ENCODE results near the gene TAB3.
"Not testable (repeated sequence)": the region's sequence is repeated elsewhere in the genome, so short reads cannot be mapped to it uniquely, and the experiment has no call there.

Gene TAB3

GRCh38 chrX:30812326-30812725 lies 76.7 kb downstream of the TAB3 start:
- no peak for DNase-seq

GRCh38 chrX:30806187-30806728 lies 82.8 kb downstream of the TAB3 start:
- no peak for DNase-seq

- DNase-seq, result no peak
These were observed 84.6 kb downstream of the TAB3 start for GRCh38 chrX:30804462-30804861.

GRCh38 chrX:30800901-30801300 lies 88.2 kb downstream of the TAB3 start:
- DNase-seq, result no peak

DNA sequence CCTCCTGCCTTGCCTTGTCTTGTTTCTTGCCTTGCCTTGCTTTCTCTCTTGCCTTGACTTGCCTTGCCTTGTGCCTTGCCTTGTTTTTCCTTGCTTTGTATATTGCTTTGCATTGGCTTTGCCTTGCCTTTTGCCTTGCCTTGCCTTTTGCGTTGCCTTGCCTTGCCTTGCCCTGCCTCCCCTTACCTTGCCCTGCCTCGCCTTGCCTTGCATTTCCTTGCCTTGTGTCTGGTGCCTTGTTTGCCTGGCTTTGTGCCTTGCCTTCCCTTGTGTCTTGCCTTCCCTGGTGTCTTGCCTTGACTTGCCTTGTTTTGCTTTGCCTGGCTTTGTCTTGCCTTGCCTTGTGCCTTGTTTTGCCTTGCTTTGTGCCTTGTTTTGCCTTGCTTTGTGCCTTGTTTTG lies 89.7 kb downstream of the TAB3 start:
- DNase-seq, result no peak

GRCh38 chrX:30798810-30799209 lies 90.2 kb downstream of the TAB3 start:
- no peak for DNase-seq

GRCh38 chrX:30797301-30797700 lies 91.8 kb downstream of the TAB3 start:
- DNase-seq, result not testable (repeated sequence)

DNA sequence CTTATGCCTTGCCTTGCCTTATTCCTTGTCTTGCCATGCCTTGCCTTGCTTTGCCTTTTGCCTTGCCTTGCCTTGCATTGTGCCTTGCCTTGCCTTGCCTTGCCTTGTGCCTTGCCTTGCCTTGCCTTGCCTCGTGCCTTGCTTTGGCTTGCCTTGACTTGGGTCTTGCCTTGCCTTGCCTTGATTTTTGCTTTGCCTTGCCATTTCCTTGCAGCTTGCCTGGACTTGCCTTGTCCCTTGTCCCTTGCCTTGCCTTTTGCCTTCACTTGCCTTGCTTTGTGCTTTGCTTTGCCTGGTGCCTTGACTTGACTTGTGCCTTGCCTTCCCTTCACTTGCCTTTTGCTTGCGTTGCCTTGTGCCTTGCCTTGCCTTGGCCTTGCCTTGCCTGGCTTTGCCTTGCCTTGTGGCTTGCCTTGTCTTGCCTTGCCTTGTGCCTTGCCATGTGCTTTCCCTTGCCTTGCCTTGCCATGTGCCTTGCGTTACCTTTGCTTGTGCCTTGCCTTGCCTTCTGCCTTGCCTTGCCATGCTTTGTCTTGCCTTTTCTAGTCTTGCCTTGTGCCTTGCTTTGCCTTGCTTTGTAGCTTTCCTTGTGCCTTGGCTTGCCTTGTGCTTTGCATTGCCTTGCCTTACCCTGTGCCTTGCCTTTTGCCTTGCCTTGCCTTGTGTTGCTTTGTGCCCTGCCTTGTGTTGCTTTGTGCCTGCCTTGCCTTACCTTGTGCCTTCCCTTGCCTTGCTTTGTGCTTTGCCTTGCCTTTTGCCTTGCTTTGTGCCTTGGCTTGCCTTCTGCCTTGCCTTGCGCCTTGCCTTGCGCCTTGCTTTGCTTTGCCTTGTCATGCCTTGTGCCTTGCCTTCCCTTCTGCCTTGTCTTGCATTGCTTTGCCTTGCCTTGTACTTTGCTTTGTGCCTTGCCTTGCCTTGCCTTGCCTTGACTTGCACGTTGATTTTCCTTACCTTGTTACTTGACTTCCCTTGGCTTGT lies 92.8 kb downstream of the TAB3 start:
- no peak for DNase-seq

DNA sequence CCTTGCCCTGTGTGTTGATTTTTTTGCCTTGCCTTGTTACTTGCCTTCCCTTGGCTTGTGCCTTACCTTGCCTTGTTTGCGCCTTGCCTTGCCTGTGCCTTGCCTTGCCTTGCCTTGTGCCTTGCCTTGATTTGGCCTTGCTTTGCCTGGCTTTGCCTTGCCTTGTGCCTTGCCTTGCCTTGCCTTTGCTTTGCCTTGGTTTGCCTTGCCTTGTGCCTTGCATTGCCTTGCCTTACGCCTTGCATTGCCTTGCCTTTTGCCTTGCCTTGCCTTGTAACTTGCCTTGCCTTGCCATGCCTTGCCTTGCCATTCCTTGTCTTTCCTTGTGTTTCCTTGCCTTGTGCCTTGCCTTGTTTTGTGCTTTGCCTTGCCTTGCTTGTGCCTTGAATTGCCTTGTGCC lies 94.6 kb downstream of the TAB3 start:
- DNase-seq, result no peak

DNA sequence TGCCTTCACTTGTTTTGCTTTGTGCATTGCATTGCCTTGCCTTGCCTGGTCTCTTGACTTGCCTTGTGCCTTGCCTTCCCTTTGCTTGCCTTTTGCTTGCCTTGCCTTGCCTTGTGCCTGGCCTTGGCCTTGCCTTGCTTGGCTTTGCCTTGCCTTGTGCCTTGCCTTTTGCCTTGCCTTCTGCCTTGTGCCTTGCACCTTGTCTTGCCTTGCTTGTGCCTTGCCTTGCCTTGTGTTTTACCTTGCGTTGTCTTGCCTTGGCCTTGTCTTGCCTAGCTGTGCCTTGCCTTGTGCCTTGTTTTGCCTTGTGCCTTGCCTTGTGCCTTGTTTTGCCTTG lies 95.3 kb downstream of the TAB3 start:
- DNase-seq, result no peak

GRCh38 chrX:30793075-30793766 lies 95.8 kb downstream of the TAB3 start:
- no peak for DNase-seq

DNA sequence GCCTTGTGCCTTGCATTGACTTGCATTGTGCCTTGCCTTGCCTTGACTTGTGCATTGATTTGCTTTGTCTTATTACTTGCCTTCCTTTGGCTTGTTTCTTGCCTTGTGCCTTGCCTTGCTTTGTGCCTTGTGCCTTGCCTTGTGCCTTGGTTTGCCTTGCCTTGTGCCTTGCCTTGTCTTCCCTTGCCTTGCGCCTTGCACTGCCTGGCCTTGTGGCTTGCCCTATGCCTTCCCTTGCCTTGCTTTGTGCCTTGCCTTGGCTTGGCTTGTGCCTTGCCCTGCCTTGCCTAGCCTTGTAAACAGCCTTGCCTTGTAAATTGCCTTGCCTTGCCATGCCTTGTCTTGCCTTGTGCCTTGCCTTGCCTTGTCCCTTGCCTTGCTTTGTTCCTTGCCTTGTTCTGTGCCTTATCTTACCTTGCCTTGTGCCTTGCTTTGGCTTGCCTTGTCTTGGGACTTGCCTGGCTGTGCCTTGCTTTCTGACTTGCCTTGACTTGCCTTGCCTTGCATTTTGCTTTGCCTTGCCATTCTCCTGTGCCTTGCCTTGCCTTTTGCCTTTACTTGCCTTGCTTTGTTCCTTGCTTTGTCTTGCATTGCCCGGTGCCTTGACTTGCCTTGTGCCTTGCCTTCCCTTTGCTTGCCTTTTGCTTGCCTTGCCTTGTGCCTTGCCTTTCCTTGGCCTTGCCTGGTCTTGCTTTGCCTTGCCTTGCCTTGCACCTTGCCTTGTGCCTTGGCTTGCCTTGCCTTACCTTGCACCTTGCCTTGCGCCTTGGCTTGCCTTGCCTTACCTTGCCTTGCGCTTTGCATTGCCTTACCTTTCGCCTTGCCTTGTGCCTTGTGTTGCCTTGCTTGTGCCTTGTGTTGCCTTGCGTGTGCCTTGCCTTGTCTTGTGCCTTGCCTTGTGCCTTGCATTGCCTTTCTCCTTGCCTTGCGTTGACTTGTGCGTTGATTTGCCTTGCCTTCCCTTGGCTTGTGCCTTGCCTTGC lies 97.5 kb downstream of the TAB3 start:
- DNase-seq, result no peak

- DNase-seq, result no peak
These were observed 102.0 kb downstream of the TAB3 start for GRCh38 chrX:30787012-30787411.

DNA sequence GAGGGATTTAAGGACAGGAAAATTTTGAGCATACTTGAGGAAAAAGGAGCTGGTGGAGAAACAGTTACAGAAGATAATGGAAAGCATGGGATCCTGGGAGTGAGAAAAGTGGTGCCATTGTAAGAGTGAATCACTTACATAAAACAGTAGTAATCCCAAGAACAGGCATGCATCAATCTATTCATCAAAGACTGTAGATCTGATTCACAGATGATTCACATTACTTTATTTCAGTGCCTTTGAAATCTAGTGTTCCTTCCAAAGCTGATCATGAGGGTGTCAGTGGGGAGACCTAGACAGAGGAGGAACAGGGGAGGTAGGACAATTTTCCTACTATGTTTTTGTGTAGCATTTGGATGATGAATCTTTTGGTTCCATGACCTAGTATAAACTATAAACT lies 102.7 kb downstream of the TAB3 start:
- no peak for DNase-seq

GRCh38 chrX:30781711-30782444 lies 107.2 kb downstream of the TAB3 start:
- no peak for DNase-seq

GRCh38 chrX:30779453-30780030 lies 109.5 kb downstream of the TAB3 start:
- no peak for DNase-seq

DNA sequence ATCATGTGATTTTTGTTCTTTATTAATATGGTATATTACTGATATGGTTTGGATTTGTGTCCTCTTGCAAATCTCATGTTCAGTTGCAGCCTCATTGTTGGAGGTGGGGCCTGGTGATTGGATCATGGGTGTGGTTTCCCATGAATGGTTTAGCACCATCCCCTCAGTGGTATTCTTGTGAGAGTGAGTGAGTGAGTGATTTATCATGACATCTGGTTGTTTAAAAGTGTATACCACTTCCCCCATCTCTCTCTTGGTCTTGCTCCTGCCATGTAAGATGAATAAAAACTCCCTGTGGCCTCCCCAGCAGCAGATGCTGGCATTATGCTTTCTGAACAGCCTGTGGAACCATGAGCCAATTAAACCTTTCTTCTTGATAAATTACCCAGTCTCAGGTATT lies 111.5 kb downstream of the TAB3 start:
- DNase-seq, result no peak

Measured in hippocampal formation (tissue), 2 donors.